ENCODE data around the gene CNKSR3. TPM values are rescaled to one million over a fixed set of nuclear protein-coding genes. Genes with fewer than 3 reads are reported as not detected.

CNKSR3 gene
- polyA plus RNA-seq, 1 of the 3 experiments (the other 2 are of a cell fraction): 1.6 TPM

DNA sequence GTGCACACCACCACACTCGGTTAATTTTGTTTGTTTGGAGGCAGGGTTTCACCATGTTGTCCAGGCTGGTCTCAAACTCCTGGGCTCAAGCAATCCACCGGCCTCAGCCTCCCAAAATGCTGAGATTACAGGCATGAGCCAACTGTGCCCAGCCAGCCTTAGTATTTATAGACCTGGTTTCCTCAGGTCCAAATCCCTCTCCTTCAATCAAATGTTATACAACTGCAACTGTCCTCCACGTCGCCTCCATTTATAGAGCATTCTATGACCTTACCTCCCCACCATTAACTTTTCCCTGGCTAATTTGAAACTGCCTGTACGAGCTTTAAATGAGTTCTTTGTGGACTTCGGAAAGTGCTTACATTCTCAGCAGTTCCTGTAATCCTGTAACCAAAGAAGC, 114.6 kb downstream of the CNKSR3 start:
- DNase-seq: no peak
- CTCF ChIA-PET: interaction anchor here (1.5 kb wide), 2 partner anchors 10 to 19 kb away, joined by 3 read pairs; no protein-coding TSS in a partner anchor
- no peaks in the 10 kb centered on the region for H3K79me2 ChIP-seq (ENCODE audit: insufficient read depth)

More for the DNA sequence above, 114.6 kb downstream of the CNKSR3 start:
- Histone ChIP-seq H3K27ac (ENCODE audit: low read depth in 2 of 2, low read length in 1 of 2) (no peak overlapping the region), H3K4me2 (no peak overlapping the region), H4K20me1 (ENCODE audit: insufficient read depth) (no peaks in the 10 kb centered on the region), H3K9ac (no peak overlapping the region), H3K4me1 (ENCODE audit: control insufficient read depth in 1 of 2, insufficient read depth in 2 of 2, low read depth in 1 of 2, low read length in 1 of 2) (no peaks in the 10 kb centered on the region), H3F3A (replicated peaks; ENCODE audit: insufficient read depth) (peaks cover 5% of the 10 kb centered on the region), H2AFZ (ENCODE audit: low read depth) (no peak overlapping the region), H3K36me3 (replicated peaks in 1 of 2; ENCODE audit: control insufficient read depth in 1 of 2, insufficient read depth in 2 of 2, low read length in 1 of 2) (peaks cover 1 to 5% of the 10 kb centered on the region in 2 experiments), H3K27me3 (ENCODE audit: insufficient read depth) (no peaks in the 10 kb centered on the region), H3K4me3 (ENCODE audit: low read depth in 2 of 2, low read length in 1 of 2) (no peak overlapping the region), H3K9me2 (no peaks in the 10 kb centered on the region), H3K9me3 (no peaks in the 10 kb centered on the region)
- POLR2A ChIA-PET: no interaction called here
- no peak for TF ChIP-seq TAF1 (IDR thresholded peaks at IDR 0.05; ENCODE audit: borderline replicate concordance, low read depth, low read length)
- TF ChIP-seq RXRA (IDR thresholded peaks at IDR 0.05; ENCODE audit: borderline replicate concordance, low read depth): no peak
- TF ChIP-seq FOXM1 (IDR thresholded peaks at IDR 0.05; ENCODE audit: low read depth): no peak
- TF ChIP-seq, protein P1, sequence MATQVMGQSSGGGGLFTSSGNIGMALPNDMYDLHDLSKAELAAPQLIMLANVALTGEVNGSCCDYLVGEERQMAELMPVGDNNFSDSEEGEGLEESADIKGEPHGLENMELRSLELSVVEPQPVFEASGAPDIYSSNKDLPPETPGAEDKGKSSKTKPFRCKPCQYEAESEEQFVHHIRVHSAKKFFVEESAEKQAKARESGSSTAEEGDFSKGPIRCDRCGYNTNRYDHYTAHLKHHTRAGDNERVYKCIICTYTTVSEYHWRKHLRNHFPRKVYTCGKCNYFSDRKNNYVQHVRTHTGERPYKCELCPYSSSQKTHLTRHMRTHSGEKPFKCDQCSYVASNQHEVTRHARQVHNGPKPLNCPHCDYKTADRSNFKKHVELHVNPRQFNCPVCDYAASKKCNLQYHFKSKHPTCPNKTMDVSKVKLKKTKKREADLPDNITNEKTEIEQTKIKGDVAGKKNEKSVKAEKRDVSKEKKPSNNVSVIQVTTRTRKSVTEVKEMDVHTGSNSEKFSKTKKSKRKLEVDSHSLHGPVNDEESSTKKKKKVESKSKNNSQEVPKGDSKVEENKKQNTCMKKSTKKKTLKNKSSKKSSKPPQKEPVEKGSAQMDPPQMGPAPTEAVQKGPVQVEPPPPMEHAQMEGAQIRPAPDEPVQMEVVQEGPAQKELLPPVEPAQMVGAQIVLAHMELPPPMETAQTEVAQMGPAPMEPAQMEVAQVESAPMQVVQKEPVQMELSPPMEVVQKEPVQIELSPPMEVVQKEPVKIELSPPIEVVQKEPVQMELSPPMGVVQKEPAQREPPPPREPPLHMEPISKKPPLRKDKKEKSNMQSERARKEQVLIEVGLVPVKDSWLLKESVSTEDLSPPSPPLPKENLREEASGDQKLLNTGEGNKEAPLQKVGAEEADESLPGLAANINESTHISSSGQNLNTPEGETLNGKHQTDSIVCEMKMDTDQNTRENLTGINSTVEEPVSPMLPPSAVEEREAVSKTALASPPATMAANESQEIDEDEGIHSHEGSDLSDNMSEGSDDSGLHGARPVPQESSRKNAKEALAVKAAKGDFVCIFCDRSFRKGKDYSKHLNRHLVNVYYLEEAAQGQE (IDR thresholded peaks at IDR 0.05; ENCODE audit: low read depth, low read length): no peak
- TF ChIP-seq, protein P2, sequence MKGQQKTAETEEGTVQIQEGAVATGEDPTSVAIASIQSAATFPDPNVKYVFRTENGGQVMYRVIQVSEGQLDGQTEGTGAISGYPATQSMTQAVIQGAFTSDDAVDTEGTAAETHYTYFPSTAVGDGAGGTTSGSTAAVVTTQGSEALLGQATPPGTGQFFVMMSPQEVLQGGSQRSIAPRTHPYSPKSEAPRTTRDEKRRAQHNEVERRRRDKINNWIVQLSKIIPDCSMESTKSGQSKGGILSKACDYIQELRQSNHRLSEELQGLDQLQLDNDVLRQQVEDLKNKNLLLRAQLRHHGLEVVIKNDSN (IDR thresholded peaks at IDR 0.05; ENCODE audit: borderline replicate concordance, low read depth): no peak
- TF ChIP-seq, protein P3, sequence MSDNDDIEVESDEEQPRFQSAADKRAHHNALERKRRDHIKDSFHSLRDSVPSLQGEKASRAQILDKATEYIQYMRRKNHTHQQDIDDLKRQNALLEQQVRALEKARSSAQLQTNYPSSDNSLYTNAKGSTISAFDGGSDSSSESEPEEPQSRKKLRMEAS (IDR thresholded peaks at IDR 0.05; ENCODE audit: low read depth): no peak
- TF ChIP-seq GATA2 (CRISPR knock-in tag; IDR thresholded peaks at IDR 0.05): no peak
- no peak for TF ChIP-seq TCF12 (IDR thresholded peaks at IDR 0.05)
- no peak for TF ChIP-seq FOXJ3 (CRISPR knock-in tag; IDR thresholded peaks at IDR 0.05)
- TF ChIP-seq, protein P4, sequence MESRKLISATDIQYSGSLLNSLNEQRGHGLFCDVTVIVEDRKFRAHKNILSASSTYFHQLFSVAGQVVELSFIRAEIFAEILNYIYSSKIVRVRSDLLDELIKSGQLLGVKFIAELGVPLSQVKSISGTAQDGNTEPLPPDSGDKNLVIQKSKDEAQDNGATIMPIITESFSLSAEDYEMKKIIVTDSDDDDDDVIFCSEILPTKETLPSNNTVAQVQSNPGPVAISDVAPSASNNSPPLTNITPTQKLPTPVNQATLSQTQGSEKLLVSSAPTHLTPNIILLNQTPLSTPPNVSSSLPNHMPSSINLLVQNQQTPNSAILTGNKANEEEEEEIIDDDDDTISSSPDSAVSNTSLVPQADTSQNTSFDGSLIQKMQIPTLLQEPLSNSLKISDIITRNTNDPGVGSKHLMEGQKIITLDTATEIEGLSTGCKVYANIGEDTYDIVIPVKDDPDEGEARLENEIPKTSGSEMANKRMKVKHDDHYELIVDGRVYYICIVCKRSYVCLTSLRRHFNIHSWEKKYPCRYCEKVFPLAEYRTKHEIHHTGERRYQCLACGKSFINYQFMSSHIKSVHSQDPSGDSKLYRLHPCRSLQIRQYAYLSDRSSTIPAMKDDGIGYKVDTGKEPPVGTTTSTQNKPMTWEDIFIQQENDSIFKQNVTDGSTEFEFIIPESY (IDR thresholded peaks at IDR 0.05; ENCODE audit: borderline replicate concordance, low read depth): no peak
- TF ChIP-seq EZH2phosphoT487 (IDR thresholded peaks at IDR 0.05; ENCODE audit: borderline replicate concordance, low read depth): no peak
- WGBS (ENCODE audit: low lambda C conversion rate): 99% methylated on average over 4 of the region's 6 CpGs
